HTR-8/SVneo (cell line): Measurements from ENCODE around the gene HILPDA.
"Not testable (repeated sequence)": the region's sequence is repeated elsewhere in the genome, so short reads cannot be mapped to it uniquely, and the experiment has no call there.

Experiments used
- DNase-seq: peaks from one replicate; pipeline ENCODE4 v3.0.0; 2011; ENCODE audit warnings: low spot score, mixed read lengths; ENCODE audit not compliant: insufficient read length
- FAIRE-seq: peaks from 2 replicates; lab custom pipeline; 2011; peaks lifted over from hg19 to GRCh38; lab: Jason Lieb, UNC

HILPDA gene

GRCh38 chr7:128430207-128430606 lies 25.5 kb upstream of the HILPDA start:
- no peak for FAIRE-seq

DNA sequence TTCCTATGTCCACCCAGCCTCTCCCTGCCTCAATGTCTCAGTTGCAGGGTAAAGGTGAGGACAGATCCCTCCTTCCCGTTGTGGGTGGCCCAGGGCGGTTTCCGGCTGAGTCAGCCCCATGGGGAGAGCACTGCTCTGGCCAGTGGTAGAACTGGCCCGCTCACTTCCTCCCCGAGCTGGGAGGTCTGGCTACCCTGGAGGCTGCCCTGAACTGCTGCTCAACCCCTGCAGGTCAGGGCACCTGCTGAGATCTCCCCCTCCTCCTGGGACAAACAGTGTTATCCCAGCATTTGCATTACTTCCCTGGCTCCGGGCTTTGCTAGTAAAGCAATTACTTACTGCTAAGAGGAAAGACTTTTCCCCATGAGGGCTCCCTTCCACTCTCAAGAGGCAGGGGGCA lies 24.5 kb upstream of the HILPDA start:
- FAIRE-seq (no peak), DNase-seq (no peak)

More at GRCh38 chr7:128430207-128430606, 25.5 kb upstream of the HILPDA start:
- DNase-seq, result no peak

DNA sequence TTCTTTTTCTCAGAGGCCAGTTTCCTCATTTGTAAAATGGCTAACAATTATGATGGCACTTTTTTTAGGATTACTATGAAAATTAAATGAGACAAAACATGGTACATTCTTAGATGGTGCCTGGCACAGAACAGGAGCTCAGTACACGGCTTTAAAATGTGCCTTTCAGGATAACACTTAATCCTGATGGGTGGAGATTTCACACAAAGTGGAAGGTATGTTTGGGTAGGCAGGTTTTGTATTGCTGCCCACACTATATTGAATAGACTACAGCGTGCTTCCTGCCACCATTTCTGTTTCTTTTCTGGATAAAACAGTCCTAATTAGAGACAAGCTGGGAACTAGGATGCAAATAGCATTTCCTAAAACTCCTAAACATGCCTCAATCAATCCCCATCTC lies 23.9 kb upstream of the HILPDA start:
- FAIRE-seq (no peak), DNase-seq (no peak)

GRCh38 chr7:128434413-128435326 lies 21.0 kb upstream of the HILPDA start:
- DNase-seq (no peak), FAIRE-seq (no peak)

GRCh38 chr7:128435327-128435686 lies 20.4 kb upstream of the HILPDA start:
- DNase-seq (no peak), FAIRE-seq (no peak)

DNA sequence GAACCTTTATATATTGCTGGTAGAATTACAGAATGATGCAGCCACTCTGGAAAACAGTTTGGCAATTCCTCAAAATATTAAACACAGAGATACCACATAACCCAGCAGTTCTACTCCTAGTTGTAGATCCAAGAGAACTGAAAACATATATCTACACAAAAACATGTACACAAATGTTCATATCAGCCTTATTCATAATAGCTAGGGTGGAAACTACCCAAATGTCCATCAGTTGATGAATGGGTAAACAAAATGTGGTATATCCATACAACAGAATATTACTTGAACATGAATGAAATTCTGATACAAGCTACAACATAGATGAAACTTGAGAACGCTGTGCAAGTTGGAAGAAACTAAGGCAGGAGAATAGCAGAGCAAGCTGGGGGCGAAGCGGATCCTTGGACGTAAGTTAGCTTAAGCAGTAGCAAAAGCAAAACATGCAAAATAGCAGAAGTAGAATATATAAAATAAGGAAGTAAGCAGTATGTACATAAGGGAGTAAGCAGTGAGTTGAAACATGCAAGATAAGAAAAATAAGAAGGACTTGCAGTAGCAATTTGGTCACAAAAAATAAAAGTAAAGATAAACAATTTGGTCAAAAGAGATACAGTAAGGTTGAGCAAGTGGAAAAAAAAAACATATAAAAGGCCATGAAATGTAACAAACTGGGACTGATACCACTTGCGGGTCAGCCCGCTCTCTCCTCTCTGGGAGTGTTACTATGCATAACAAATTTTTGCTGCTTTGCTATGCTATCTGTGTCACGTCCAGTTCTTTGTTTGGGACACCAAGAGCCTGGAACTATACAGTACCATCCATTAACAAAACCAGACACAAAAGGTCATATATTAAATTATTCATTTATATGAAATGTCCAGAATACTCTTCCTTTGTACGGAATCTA lies 18.0 kb upstream of the HILPDA start:
- FAIRE-seq, result no peak
- no peak for DNase-seq

GRCh38 chr7:128442356-128442755 lies 13.3 kb upstream of the HILPDA start:
- FAIRE-seq (no peak), DNase-seq (no peak)

- FAIRE-seq, result no peak
- DNase-seq, result no peak
Observed at GRCh38 chr7:128443831-128444600, 11.7 kb upstream of the HILPDA start.

GRCh38 chr7:128446306-128446705 lies 9.4 kb upstream of the HILPDA start:
- DNase-seq, result no peak
- no peak for FAIRE-seq

- DNase-seq (no peak), FAIRE-seq (no peak)
Observed at GRCh38 chr7:128447941-128448564, 7.6 kb upstream of the HILPDA start.

DNA sequence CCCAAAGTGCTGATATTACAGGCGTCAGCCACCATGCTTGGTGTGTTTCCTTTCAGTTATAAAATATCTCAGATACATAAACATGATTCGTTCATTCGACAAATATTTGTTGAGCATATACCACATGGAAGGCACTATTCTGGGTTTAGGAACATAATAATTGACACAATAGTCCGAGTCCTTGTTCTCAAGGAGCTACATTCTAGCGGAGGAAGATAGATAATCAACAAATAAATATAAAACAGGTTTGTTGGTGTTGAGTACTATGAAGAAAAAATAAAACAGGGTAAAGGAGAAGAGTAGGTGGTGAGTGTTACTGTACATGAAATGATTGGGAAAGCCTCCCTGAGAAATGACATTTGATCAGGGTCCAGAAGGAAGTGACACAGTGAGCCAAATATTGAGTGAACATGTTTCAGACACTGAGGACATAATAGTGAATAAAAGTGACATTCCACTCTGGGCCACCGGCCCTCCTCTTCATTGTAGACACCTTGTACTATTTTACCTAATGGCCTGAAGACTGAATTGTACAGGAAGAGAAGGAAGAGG lies 6.9 kb upstream of the HILPDA start:
- DNase-seq (no peak), FAIRE-seq (no peak)

DNA sequence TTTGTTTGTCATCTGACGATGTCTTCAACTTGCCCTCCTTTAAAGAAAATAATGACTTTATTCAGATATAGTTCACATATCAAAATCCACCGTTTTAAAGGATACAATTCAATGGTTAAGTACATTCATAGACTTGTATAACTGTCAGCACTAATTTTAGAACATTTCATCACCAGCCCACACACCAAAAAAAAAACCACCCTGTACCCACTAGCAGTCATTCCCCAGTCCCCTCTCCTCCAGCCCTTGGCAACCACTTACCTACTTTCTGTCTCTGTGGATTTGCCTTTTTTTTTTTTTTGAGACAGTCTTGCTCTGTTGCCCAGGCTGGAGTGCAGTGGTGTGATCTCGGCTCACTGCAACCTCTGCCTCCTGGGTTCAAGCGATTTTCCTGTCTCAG lies 5.3 kb upstream of the HILPDA start:
- FAIRE-seq (no peak), DNase-seq (no peak)

DNA sequence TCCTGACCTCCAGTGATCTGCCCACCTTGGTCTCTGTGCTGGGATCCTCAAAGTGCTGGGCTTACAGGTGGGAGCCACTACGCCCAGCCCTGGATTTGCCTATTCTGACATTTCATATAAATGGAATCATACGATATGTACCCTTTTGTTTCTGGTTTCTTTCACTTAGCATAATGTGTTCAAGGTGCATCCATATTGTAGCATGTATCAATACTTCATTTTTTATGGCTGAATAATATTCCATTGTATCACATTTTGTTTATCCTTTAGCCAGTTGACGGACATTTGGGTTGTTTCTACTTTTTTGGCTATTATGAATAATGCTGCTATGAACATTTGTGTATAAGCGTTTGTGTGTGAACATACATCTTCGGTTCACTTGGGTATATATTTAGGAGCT lies 4.8 kb upstream of the HILPDA start:
- FAIRE-seq (no peak), DNase-seq (no peak)

- DNase-seq (no peak), FAIRE-seq (no peak)
Observed at GRCh38 chr7:128452552-128452951, 3.1 kb upstream of the HILPDA start.

DNA sequence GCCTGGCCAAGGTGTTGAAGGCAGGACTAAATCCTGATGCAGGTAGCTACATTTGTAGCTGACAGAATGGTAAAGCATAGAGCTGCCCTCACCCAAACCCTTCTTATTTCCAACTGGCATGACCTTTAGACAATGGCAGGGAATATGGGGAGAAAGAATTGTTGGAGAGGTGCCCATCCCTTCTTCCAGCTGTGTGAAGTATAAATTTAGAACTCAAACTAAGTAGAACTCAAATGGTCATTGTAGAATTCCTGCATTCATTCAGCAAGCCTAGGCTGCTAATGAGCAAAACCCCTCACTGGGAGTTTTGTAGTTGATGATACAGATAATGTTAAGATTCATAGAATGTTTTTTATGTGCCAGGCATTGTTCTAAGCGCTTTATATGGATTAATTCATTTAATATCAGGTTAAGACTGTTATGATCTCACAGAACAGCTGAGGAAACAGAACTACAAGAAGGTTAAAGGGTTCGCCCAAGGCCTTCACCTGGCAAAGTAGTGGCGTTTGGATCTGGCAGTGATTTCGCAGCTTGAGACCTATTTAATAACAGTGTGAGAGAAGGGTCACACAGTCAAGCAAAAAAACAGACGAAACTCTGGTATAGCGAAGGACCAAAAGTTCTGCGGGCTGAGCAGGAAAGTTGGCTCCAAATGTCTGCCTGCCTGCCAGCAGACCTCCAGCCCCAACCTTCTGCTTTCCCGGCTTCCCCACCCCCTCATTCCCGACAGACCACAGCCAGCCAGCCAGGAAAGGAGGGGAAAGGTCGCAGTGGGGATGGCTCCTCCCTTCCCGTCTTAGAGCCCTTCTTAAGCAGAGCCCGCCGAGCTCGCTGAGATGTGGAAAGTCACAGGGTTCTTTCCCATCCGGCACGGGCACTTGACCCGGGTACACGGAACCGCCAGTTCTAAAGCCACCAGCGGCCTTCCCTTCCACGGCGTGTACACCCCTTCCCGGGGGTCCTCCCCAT lies 1.6 kb upstream of the HILPDA start:
- FAIRE-seq (no peak), DNase-seq (no peak)

GRCh38 chr7:128454808-128455542 lies 703 bp upstream of the HILPDA start:
- no peak for FAIRE-seq
- no peak for DNase-seq

GRCh38 chr7:128456255-128456725 lies 612 bp downstream of the HILPDA start:
- no peak for DNase-seq

GRCh38 chr7:128457385-128457784 lies 1.7 kb downstream of the HILPDA start:
- FAIRE-seq, DNase-seq: not testable (repeated sequence)

More at GRCh38 chr7:128456255-128456725, 612 bp downstream of the HILPDA start:
- no peak for FAIRE-seq
